GM18873 (cell line): Measurements from ENCODE around the gene GPC6.

Experiments
- ATAC-seq: cut with Tn5 transposase; IDR thresholded peaks from one replicate; pipeline ENCODE4 v1.9.1; 2021; ENCODE audit warnings: mild to moderate bottlenecking, moderate library complexity, moderate number of reproducible peaks; ENCODE audit not compliant: unreplicated experiment, low FRiP score

The GPC6 gene

GRCh38 chr13:93265800-93266199, 39.2 kb downstream of the GPC6 start:
- ATAC-seq: no peak

DNA sequence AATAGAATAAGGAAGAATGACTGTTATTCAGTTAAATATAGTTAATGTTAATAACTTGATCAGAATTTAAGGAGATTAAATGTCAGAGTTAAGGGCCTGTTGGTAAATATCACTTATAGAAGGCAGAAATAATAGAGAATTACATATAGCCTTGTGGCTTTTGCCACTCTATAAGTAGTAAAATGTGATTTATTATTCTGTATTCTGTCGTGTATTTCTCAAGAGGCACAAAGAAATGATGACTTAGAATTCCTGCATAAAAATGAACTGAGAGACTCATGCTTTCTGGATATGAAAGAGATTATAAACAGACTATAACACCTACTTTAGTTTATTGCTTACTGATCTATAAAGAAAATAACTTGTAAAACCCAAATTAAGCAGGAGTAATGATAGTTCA, 40.1 kb downstream of the GPC6 start:
- no peak for ATAC-seq

- ATAC-seq: no peak
Measured at GRCh38 chr13:93268327-93269028, 41.9 kb downstream of the GPC6 start.

GRCh38 chr13:93270769-93271742, 44.4 kb downstream of the GPC6 start:
- ATAC-seq: no peak

GRCh38 chr13:93279982-93280381, 53.4 kb downstream of the GPC6 start:
- ATAC-seq: no peak

DNA sequence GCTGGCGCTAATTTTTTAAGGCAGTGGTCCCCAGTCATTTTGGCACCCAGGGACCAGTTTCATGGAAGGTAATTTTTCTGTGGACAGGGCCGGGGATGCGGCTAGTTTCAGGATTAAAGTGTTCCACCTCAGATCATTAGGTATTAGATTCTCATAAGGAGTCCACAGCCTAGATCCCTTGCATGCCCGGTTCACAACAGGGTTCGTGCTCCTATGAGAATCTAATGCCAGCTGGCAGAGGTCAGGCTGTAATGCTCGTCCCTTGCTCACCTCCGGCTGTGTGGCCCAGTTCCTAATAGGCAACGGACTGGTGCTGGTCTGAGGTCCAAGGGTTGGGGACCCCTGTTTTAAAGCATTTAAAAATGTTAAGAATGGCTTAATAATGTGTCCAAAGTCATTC, 54.1 kb downstream of the GPC6 start:
- ATAC-seq: no peak

DNA sequence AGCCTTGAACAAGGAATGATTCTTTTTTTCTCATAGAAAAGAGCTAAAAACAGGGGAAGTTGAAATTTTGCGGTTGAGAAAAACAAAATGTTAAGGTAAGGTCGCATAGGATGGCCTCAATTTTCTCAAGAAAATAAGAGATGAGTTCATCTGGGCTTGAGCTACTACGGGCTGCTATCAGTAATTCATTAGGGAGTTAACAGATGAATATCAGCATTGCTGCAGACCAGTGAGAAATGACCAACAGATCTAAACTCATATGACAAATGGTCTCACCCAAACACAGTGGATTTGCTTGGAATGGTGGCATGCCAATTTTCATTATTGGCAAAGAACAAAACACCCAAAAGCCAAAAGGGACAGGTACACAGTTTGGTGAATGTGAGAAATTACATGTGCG, 56.6 kb downstream of the GPC6 start:
- ATAC-seq: no peak

DNA sequence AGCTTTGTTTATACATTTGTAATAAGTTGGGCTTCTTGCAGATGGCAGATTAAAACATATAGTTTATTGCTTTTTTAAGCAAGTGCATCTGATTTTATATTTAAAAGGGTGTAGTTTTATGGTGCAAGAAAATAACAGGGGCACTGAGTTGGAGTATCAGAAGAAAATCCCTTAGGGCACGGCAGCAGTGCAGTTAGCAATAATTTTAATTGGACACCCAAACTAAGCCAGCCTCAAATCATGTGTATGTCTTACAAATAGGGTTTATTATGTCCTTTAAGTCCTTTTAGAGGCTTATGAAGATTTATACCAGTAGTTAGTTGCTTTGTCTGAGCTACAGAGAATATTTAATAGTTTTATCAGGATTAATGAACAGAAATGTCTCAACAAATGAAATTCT, 57.5 kb downstream of the GPC6 start:
- ATAC-seq: no peak

DNA sequence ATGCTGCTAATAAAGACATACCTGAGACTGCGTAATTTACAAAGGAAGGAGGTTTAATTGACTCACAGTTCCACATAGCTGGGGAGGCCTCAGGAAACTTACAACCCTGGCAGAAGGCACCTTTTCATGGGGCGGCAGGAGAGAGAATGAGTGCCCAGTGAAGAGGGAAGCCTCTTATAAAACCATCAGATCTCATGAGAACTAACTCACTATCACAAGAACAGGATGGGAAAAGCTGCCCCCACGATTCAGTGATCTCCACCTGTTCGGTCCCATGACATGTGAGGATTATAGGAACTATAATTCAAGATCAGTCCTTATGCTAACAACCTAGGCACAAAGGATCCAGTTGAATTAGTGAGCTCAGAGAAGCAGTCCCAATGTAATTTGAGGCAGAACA, 59.4 kb downstream of the GPC6 start:
- no peak for ATAC-seq

GRCh38 chr13:93289053-93289452, 62.4 kb downstream of the GPC6 start:
- no peak for ATAC-seq

GRCh38 chr13:93289842-93290241, 63.2 kb downstream of the GPC6 start:
- no peak for ATAC-seq

GRCh38 chr13:93290503-93290902, 63.9 kb downstream of the GPC6 start:
- ATAC-seq: no peak

DNA sequence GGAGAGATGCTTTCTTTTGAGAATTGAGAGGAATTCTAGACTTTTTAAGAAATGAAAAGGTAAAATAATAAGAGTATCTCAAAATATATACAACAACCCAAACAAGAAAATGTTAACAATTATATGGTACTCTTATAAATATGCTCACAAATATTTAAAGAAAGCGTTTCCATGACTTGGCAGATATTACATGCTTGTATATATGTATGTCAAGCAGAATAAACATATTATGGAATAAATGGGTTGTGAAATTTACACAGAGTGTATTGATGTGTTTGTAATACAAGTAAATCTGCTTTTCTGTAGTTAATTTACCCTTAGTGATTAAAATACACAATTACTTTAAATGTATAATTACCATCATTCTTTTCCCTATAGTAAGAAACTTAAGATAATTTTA, 65.8 kb downstream of the GPC6 start:
- no peak for ATAC-seq

DNA sequence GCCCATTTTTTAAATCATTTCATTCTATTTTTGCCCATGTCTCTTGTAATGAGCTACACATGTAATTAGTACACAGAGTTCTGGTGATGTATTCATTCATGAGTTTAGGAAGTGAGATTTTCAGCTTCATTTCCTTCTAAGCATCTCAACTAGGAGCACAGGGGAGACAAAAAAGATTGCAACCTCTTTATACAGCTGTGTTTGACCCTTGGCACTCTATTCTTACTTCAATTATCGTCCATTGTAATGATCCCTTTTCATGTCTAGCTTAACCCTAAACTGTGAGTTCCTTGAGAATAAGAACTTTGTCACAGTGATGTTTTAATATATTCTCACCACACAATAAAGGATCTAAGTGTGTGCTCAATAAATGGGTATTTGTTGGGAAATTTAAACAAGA, 67.1 kb downstream of the GPC6 start:
- ATAC-seq: no peak

GRCh38 chr13:93296584-93296983, 70.0 kb downstream of the GPC6 start:
- ATAC-seq: no peak

DNA sequence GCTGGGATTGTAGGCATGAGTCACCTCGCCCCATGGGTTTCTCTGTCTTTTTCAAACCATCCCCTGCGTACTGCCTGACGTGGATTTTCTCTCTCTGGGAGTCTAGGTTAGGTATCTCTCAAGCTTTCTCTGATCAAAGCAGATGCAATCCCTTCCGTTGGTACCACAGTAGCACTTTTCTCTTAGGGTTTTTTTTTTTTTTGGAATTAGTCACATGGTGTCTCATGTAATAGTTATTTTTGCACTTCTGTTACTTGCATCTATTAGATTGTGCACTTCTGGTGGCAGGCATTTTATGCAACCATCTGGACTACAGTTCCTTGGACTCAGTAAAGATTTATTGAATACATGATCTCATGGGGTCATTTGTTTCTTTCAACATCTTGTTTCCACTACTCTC, 72.1 kb downstream of the GPC6 start:
- no peak for ATAC-seq

GRCh38 chr13:93304134-93304533, 77.5 kb downstream of the GPC6 start:
- no peak for ATAC-seq

GRCh38 chr13:93304868-93305613, 78.4 kb downstream of the GPC6 start:
- no peak for ATAC-seq

DNA sequence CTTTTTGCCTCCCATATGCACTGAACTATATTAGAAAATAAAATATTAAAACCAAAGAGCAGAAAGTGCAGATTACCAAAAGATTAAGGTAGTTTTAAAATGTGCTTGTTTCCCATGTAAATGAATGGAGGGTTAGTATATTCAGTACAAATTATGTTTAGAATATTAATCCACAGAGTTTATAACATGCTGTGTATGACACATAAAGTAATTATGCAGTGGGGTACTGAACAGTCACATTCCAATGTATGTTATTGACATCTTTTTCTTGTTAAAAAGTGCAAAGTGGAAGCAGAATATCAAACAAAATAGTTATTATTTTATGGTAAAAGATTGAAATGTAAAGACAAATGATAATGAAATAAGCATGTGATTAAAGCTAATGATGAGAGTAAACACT, 79.3 kb downstream of the GPC6 start:
- ATAC-seq: no peak

- ATAC-seq: no peak
Measured at GRCh38 chr13:93307136-93307535, 80.5 kb downstream of the GPC6 start.

GRCh38 chr13:93307651-93308050, 81.0 kb downstream of the GPC6 start:
- ATAC-seq: no peak
